Endothelial cell of umbilical vein (primary cell): ENCODE data around the gene MGAT4B. TPM values are rescaled to one million over a fixed set of nuclear protein-coding genes. Genes with fewer than 3 reads are reported as not detected.

Experiments used
- BruUV-seq: library from RNA; stranded (reverse); fragments of 400-500 nt; replicated peaks from 2 replicates; lab custom pipeline; 2021; lab: Mats Ljungman, UMichigan
- CTCF ChIA-PET: fragments of 300-600, 350-600 bp; sonication (Branson Sonifier 250); formaldehyde crosslinking; loops from one replicate; lab custom pipeline; 2021; ENCODE audit warnings: antibody characterized with exemption, inconsistent platforms; lab: Charles Lee
- POLR2A ChIA-PET: fragments of 300-600, 350-600 bp; sonication (Branson Sonifier 250); formaldehyde crosslinking; loops from one replicate; lab custom pipeline; 2021; ENCODE audit warnings: antibody characterized with exemption, inconsistent platforms; lab: Charles Lee
- DNase-seq: peaks from one replicate; pipeline ENCODE4 v3.0.0-alpha.2; 2011; ENCODE audit warnings: low read depth, low spot score
- FAIRE-seq: peaks from 2 replicates; lab custom pipeline; 2011; peaks lifted over from hg19 to GRCh38; lab: Jason Lieb, UNC
- H2AFZ ChIP-seq: 2 replicates; pipeline ENCODE4 v1.6.0; 2012; ENCODE audit warnings: low read depth, low read length, control low read depth, inconsistent platforms
- H3K27ac ChIP-seq: 2 replicates; pipeline ENCODE4 v1.5.1; 2011; ENCODE audit warnings: low read depth, mild to moderate bottlenecking, control low read depth, low read length, moderate library complexity; ENCODE audit not compliant: insufficient read depth
- H3K27me3 ChIP-seq, 2 experiments: 2 replicates each; pipeline versions ENCODE4 v1.6.0 to v1.6.1; 2011; ENCODE audit warnings: low read length in 2 of 2, mixed read lengths in 1 of 2; ENCODE audit not compliant: control insufficient read depth in 2 of 2, insufficient read depth in 2 of 2
- H3K36me3 ChIP-seq, 2 experiments: 2 replicates in 1 of 2; 3 replicates in 1 of 2; pipeline ENCODE4 v1.5.1; 2011; ENCODE audit warnings: low read length in 2 of 2, mild to moderate bottlenecking in 1 of 2, moderate library complexity in 1 of 2; ENCODE audit not compliant: control insufficient read depth in 2 of 2, insufficient read depth in 2 of 2; ENCODE audit errors: extremely low read depth in 1 of 2
- H3K4me1 ChIP-seq: 3 replicates; pipeline ENCODE4 v1.5.1; 2011; ENCODE audit warnings: mild to moderate bottlenecking, low read length; ENCODE audit not compliant: control insufficient read depth, insufficient read depth; ENCODE audit errors: extremely low read depth
- H3K4me2 ChIP-seq: 2 replicates; pipeline ENCODE4 v1.6.1; 2011; ENCODE audit warnings: low read length, control low read depth, mixed read lengths; ENCODE audit not compliant: insufficient read depth
- H3K4me3 ChIP-seq, 3 experiments: fragments of 200-600 bp in 1 of 3; sonication (generic), shearing (Covaris generic) in 1 of 3; replicated peaks in 1 of 3; 2 replicates each; pipeline ENCODE4 v1.5.1; 2011 to 2016; ENCODE audit warnings: control low read depth in 3 of 3, low read length in 3 of 3, mild to moderate bottlenecking in 2 of 3, inconsistent platforms in 1 of 3, low read depth in 1 of 3, moderate library complexity in 1 of 3; ENCODE audit not compliant: insufficient read depth in 1 of 3
- H3K79me2 ChIP-seq: 2 replicates; pipeline ENCODE4 v1.6.0; 2012; ENCODE audit warnings: low read length, inconsistent platforms; ENCODE audit not compliant: control insufficient read depth, insufficient read depth
- H3K9ac ChIP-seq: replicated peaks from 2 replicates; pipeline ENCODE3; 2011; ENCODE audit warnings: low read length, control low read depth; ENCODE audit not compliant: insufficient read depth; ENCODE audit errors: extremely low read depth
- H3K9me1 ChIP-seq: replicated peaks from 3 replicates; pipeline ENCODE4 v1.6.0; 2011; ENCODE audit warnings: mild to moderate bottlenecking, low read length; ENCODE audit not compliant: control insufficient read depth, insufficient read depth; ENCODE audit errors: extremely low read depth
- H3K9me3 ChIP-seq: replicated peaks from 2 replicates; pipeline ENCODE4 v1.5.1; 2012; ENCODE audit warnings: low read length, inconsistent platforms; ENCODE audit not compliant: control insufficient read depth, insufficient read depth
- H4K20me1 ChIP-seq: replicated peaks from 2 replicates; pipeline ENCODE3; 2011; ENCODE audit warnings: mild to moderate bottlenecking, low read length; ENCODE audit not compliant: control insufficient read depth, insufficient read depth; ENCODE audit errors: extremely low read depth
- EZH2 ChIP-seq: IDR thresholded peaks from 2 replicates; pipeline ENCODE4 v1.6.1; 2012; ENCODE audit warnings: borderline replicate concordance, low read depth, mild to moderate bottlenecking, moderate library complexity, low read length, inconsistent platforms; ENCODE audit not compliant: severe bottlenecking
- FOS ChIP-seq: IDR thresholded peaks from 2 replicates; pipeline ENCODE4 v1.6.1; 2011; ENCODE audit warnings: mild to moderate bottlenecking, low read length, moderate library complexity, borderline replicate concordance; ENCODE audit not compliant: insufficient read depth
- GATA2 ChIP-seq: IDR thresholded peaks from 2 replicates; pipeline ENCODE4 v1.7.0; 2011; ENCODE audit warnings: low read depth, mild to moderate bottlenecking, moderate library complexity, mixed read lengths, low read length; ENCODE audit not compliant: insufficient read length, insufficient read depth
- JUN ChIP-seq: IDR thresholded peaks from 2 replicates; pipeline ENCODE4 v1.6.1; 2011; ENCODE audit warnings: borderline replicate concordance, low read depth; ENCODE audit not compliant: insufficient read length, insufficient read depth
- MYC ChIP-seq: IDR thresholded peaks from one replicate; pipeline ENCODE4 v1.6.1; 2011; ENCODE audit warnings: mild to moderate bottlenecking, low read depth, low read length
- POLR2A ChIP-seq: IDR thresholded peaks from 2 replicates; pipeline ENCODE4 v1.6.1; 2012; ENCODE audit warnings: low read depth, mild to moderate bottlenecking, control low read depth, low read length
- POLR2AphosphoS5 ChIP-seq: IDR thresholded peaks from 2 replicates; pipeline ENCODE4 v1.6.1; 2012; ENCODE audit warnings: low read depth, mild to moderate bottlenecking, control low read depth, low read length, moderate library complexity; ENCODE audit not compliant: insufficient read depth
- dilution Hi-C: fragments of 300-500 bp; cut with MboI; formaldehyde crosslinking; loops from one replicate; pipeline ENCODE4 v1.15.0; 2019; ENCODE audit warnings: low sequenced_read_pairs; ENCODE audit not compliant: extremely low pct_ligation_motif_present
- intact Hi-C: fragments of 100-400 bp; cut with micrococcal nuclease; formaldehyde crosslinking; loops from one replicate; pipeline ENCODE4 v1.10.0; 2022
- microRNA counts: library from miRNA; unstranded; fragments of <30 nt; microRNA quantifications from one replicate; lab custom pipeline; 2016
- microRNA-seq: library from miRNA; unstranded; fragments of <30 nt; microRNA quantifications from one replicate; pipeline ENCODE4 v1.2.0, GENCODE V29; 2021; ENCODE audit warnings: borderline number of aligned reads, borderline replicate concordance
- polyA plus RNA-seq, 4 experiments: library from polyadenylated mRNA; depleted of rRNA in 3 of 4; stranded (reverse) in 3 of 4; unstranded in 1 of 4; fragments of >200 nt; gene quantifications; 2 replicates each; pipeline versions ENCODE4 v1.2.1 to v1.2.3, GENCODE V29; 2011 to 2012; ENCODE audit warnings: missing spikeins in 1 of 4
- small RNA-seq: library from RNA; depleted of rRNA; stranded (forward); fragments of <200 nt; gene quantifications from one replicate; pipeline ENCODE3, GENCODE V24; 2012; ENCODE audit warnings: low replicate concordance, low read depth; ENCODE audit not compliant: insufficient read depth, insufficient read length
- total RNA-seq: library from RNA; stranded (reverse); gene quantifications from 2 replicates; pipeline ENCODE4 v1.2.3, GENCODE V29; 2021
- TF ChIP-seq, protein P1 (sequence below): IDR thresholded peaks from 2 replicates; pipeline ENCODE4 v1.6.1; 2011; ENCODE audit not compliant: insufficient read depth, insufficient read length
- TF ChIP-seq, protein P2 (sequence below), 2 donors: IDR thresholded peaks; 1 replicate in 1 of 2; 2 replicates in 1 of 2; pipeline ENCODE4 v1.5.1; 2011; ENCODE audit warnings: low read length in 2 of 2, mild to moderate bottlenecking in 2 of 2, moderate library complexity in 2 of 2, control low read depth in 1 of 2, inconsistent platforms in 1 of 2, low read depth in 1 of 2; ENCODE audit not compliant: insufficient read depth in 1 of 2; ENCODE audit errors: extremely low read depth in 1 of 2

Gene MGAT4B
- total and polyA plus RNA-seq, 2 donors (not counting 3 experiments of a cell fraction or from before 2014, with no cell fraction given): 243 TPM

DNA sequence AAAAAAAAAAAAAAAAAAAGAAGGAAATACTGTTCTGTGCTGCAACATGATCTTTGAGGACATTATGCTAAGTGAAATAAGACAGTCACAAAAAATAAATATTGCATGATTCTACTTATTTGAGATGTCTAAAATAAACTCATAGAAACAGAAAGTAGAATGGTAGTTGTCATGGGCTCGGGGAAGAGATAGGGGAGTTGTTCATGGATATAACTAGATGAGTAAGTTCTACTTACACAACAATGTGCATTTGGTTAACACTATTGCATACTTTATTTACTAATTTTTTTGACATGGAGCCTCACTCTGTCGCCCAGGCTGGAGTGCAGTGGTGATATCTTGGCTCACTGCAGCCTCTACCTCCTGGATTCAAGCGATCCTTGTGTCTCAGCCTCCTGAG lies 58.9 kb downstream of the MGAT4B start:
- Histone ChIP-seq H3K4me2 (no peak overlapping the region), H3K9me3 (no peaks in the 10 kb centered on the region), H3K27ac (no peak overlapping the region), H3K4me1 (no peaks in the 10 kb centered on the region), H3K36me3 (peaks cover 0 to 4% of the 10 kb centered on the region in 2 experiments), H3K9ac (no peak overlapping the region), H4K20me1 (no peaks in the 10 kb centered on the region), H3K4me3 (no peak overlapping the region), H3K79me2 (peaks cover 60% of the 10 kb centered on the region), H2AFZ (no peak overlapping the region), H3K27me3 (no peaks in the 10 kb centered on the region), H3K9me1 (no peaks in the 10 kb centered on the region)
- TF ChIP-seq FOS (no peak), EZH2 (no peak), POLR2AphosphoS5 (no peak), GATA2 (no peak), MYC (no peak), JUN (no peak), POLR2A (no peak)
- TF ChIP-seq, protein P1, sequence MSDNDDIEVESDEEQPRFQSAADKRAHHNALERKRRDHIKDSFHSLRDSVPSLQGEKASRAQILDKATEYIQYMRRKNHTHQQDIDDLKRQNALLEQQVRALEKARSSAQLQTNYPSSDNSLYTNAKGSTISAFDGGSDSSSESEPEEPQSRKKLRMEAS: no peak
- TF ChIP-seq, protein P2, sequence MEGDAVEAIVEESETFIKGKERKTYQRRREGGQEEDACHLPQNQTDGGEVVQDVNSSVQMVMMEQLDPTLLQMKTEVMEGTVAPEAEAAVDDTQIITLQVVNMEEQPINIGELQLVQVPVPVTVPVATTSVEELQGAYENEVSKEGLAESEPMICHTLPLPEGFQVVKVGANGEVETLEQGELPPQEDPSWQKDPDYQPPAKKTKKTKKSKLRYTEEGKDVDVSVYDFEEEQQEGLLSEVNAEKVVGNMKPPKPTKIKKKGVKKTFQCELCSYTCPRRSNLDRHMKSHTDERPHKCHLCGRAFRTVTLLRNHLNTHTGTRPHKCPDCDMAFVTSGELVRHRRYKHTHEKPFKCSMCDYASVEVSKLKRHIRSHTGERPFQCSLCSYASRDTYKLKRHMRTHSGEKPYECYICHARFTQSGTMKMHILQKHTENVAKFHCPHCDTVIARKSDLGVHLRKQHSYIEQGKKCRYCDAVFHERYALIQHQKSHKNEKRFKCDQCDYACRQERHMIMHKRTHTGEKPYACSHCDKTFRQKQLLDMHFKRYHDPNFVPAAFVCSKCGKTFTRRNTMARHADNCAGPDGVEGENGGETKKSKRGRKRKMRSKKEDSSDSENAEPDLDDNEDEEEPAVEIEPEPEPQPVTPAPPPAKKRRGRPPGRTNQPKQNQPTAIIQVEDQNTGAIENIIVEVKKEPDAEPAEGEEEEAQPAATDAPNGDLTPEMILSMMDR (IDR thresholded peaks at IDR 0.05; ENCODE audit: extremely low read depth in 1 of 2, insufficient read depth in 1 of 2, low read depth in 1 of 2, low read length in 2 of 2): no peak
- BruUV-seq: no TSS peak
- dilution Hi-C loops (no loop called here), intact Hi-C loops (no loop called here)
- ChIA-PET POLR2A (no interaction called here), CTCF (no interaction called here)
- DNase-seq (no peak), FAIRE-seq (no peak)

MicroRNAs within 50 kb of the gene (microRNA counts, 767-probe panel; counts per million panel counts)
- microRNA hsa-miR-1229 (lab: Ali Mortazavi, UCI): 723 counts per million, percentile 96 among the panel's probes with 10 or more counts

Small RNA genes lying within 50 kb of the gene (microRNA-seq; reads per million reads assigned to microRNA genes)
- 1.2 reads per million for gene MIR1229

Small RNA genes lying within 50 kb of the gene (small RNA-seq; reads per million reads assigned to genes)
- gene MIR1229: not detected
- not detected for gene RF00019

Other genes starting within 250 kb of the MGAT4B start
- gene HNRNPH1, start 183.2 kb downstream of the MGAT4B start, total RNA-seq: 969 and 993 TPM in 2 replicates
- gene HNRNPH1, start 183.2 kb downstream of the MGAT4B start, polyA plus RNA-seq: 197 and 348 TPM in 2 replicates
- not detected in 2 replicates for gene CBY3, start 125.8 kb downstream of the MGAT4B start, total RNA-seq
- not detected in 2 replicates for gene CBY3, start 125.8 kb downstream of the MGAT4B start, polyA plus RNA-seq
- gene CANX, start 107.9 kb downstream of the MGAT4B start, total RNA-seq: 854 and 986 TPM in 2 replicates
- 156 and 193 TPM in 2 replicates for gene CANX, start 107.9 kb downstream of the MGAT4B start, polyA plus RNA-seq
- 29.0 and 30.1 TPM in 2 replicates for gene MAML1, start 74.0 kb downstream of the MGAT4B start, total RNA-seq
- gene MAML1, start 74.0 kb downstream of the MGAT4B start, polyA plus RNA-seq: 11.7 and 12.4 TPM in 2 replicates
- gene LTC4S, start 12.9 kb downstream of the MGAT4B start, total RNA-seq: 0.88 and 0.95 TPM in 2 replicates
- gene LTC4S, start 12.9 kb downstream of the MGAT4B start, polyA plus RNA-seq: 6.3 and 14.1 TPM in 2 replicates
- 316 and 346 TPM in 2 replicates for gene SQSTM1, start 14.0 kb upstream of the MGAT4B start, total RNA-seq
- gene SQSTM1, start 14.0 kb upstream of the MGAT4B start, polyA plus RNA-seq: 293 and 302 TPM in 2 replicates
- 17.6 and 19.1 TPM in 2 replicates for gene MRNIP, start 52.0 kb upstream of the MGAT4B start, total RNA-seq
- 16.4 and 17.1 TPM in 2 replicates for gene MRNIP, start 52.0 kb upstream of the MGAT4B start, polyA plus RNA-seq
- 120 and 150 TPM in 2 replicates for gene TBC1D9B, start 101.0 kb upstream of the MGAT4B start, total RNA-seq
- gene TBC1D9B, start 101.0 kb upstream of the MGAT4B start, polyA plus RNA-seq: 82.8 and 86.0 TPM in 2 replicates